ENCODE results near the gene EIF2B2.
"Not testable (repeated sequence)": the region's sequence is repeated elsewhere in the genome, so short reads cannot be mapped to it uniquely, and the experiment has no call there.

EIF2B2 gene

DNA sequence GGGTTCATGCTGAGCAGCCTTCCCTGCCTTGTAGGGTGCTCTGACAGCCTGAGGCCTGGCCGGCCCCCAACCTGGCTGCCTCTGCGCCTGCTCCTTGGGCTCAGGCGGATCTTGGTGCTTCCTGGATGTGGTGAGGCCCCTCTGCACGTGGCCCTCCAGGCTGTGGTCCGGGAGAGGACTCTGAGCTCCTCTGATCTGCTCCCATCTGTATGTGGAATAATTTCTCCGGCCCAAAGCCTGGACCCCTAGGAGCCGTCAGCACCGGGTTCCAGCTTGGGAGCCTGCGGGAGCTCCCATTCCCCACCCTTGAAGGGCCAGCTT, 21.3 kb upstream of the EIF2B2 start:
- H3K27me3 ChIP-seq (ENCODE audit: insufficient read depth, low read length): no peaks in the 10 kb centered on the region
- no peak overlapping the region for H3K9ac ChIP-seq (ENCODE audit: low read depth, low read length)
- WGBS: 91% methylated on average over 9 of the region's 9 CpGs

DNA sequence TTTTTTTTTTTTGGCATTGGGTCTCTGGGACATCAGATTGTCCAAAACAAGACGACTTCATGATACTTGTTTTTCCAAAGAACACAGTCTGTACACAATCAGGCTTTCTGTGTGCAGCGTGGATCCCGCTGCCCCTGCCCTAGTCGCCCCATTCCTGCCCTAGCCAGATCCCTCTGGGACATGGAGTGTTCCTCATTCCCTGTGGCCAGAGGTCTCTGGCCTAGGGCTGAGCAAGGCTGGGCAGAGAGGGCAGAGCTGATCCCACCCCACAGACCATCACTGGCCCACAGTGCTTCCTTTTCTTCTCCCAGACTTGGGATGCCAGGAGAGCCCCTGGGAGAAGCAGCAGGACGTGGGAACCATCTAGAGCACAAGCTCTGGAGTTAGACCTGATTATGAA, 20.9 kb upstream of the EIF2B2 start:
- no peak overlapping the region for H3K27ac ChIP-seq (ENCODE audit: low read depth, low read length)
- 93% methylated on average over 5 of the region's 5 CpGs for WGBS
- H3K9me3 ChIP-seq (ENCODE audit: insufficient read depth, low read depth, low read length): no peaks in the 10 kb centered on the region
- no peaks in the 10 kb centered on the region for H3K27me3 ChIP-seq (ENCODE audit: insufficient read depth, low read length)
- H3K4me1 ChIP-seq (ENCODE audit: insufficient read depth, low read length): peaks cover 32% of the 10 kb centered on the region
- no peak overlapping the region for H3K4me3 ChIP-seq (ENCODE audit: low read length)
- H3K36me3 ChIP-seq (ENCODE audit: insufficient read depth, low read length): no peaks in the 10 kb centered on the region
- H3K9ac ChIP-seq (ENCODE audit: low read depth, low read length): no peak overlapping the region

More for the DNA sequence above, 21.3 kb upstream of the EIF2B2 start:
- Histone ChIP-seq H3K9me3 (ENCODE audit: insufficient read depth, low read depth, low read length) (no peaks in the 10 kb centered on the region), H3K4me1 (ENCODE audit: insufficient read depth, low read length) (peaks cover 32% of the 10 kb centered on the region), H3K36me3 (ENCODE audit: insufficient read depth, low read length) (no peaks in the 10 kb centered on the region), H3K4me3 (ENCODE audit: low read length) (no peak overlapping the region), H3K27ac (ENCODE audit: low read depth, low read length) (no peak overlapping the region)

DNA sequence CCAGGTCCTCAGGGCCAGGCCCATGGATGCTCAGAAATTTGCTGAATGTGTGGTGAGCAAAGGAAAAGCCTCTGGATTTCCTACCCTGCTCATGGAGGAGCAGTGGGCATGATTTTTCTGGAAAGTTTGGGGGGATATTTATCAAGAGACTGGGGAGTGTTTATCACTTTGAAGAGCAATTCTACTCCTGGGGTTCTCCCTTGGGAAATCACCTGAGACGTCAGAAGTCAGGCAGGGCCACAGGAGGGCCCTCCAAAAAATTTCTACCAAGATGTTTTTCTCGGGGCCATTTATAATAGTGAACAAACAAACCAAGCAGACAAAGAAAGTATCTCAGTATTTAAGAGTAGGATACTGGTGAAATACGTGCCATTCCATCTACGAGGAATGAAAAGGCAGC, 20.1 kb upstream of the EIF2B2 start:
- H3K9ac ChIP-seq (ENCODE audit: low read depth, low read length): no peak overlapping the region
- no peaks in the 10 kb centered on the region for H3K9me3 ChIP-seq (ENCODE audit: insufficient read depth, low read depth, low read length)
- 91% methylated on average over 3 of the region's 4 CpGs for WGBS
- H3K27ac ChIP-seq (ENCODE audit: low read depth, low read length): no peak overlapping the region
- no peaks in the 10 kb centered on the region for H3K27me3 ChIP-seq (ENCODE audit: insufficient read depth, low read length)
- peaks cover 32% of the 10 kb centered on the region for H3K4me1 ChIP-seq (ENCODE audit: insufficient read depth, low read length)
- no peaks in the 10 kb centered on the region for H3K36me3 ChIP-seq (ENCODE audit: insufficient read depth, low read length)
- H3K4me3 ChIP-seq (ENCODE audit: low read length): no peak overlapping the region

- no peaks in the 10 kb centered on the region for H3K9me3 ChIP-seq (ENCODE audit: insufficient read depth, low read depth, low read length)
- no peaks in the 10 kb centered on the region for H3K36me3 ChIP-seq (ENCODE audit: insufficient read depth, low read length)
- 99% methylated on average over 1 of the region's 1 CpG for WGBS
- no peak overlapping the region for H3K27ac ChIP-seq (ENCODE audit: low read depth, low read length)
- H3K4me3 ChIP-seq (ENCODE audit: low read length): no peak overlapping the region
- H3K4me1 ChIP-seq (ENCODE audit: insufficient read depth, low read length): peaks cover 31% of the 10 kb centered on the region
- no peak overlapping the region for H3K9ac ChIP-seq (ENCODE audit: low read depth, low read length)
- no peaks in the 10 kb centered on the region for H3K27me3 ChIP-seq (ENCODE audit: insufficient read depth, low read length)
Observed at GRCh38 chr14:74983343-74983742, 19.4 kb upstream of the EIF2B2 start.

DNA sequence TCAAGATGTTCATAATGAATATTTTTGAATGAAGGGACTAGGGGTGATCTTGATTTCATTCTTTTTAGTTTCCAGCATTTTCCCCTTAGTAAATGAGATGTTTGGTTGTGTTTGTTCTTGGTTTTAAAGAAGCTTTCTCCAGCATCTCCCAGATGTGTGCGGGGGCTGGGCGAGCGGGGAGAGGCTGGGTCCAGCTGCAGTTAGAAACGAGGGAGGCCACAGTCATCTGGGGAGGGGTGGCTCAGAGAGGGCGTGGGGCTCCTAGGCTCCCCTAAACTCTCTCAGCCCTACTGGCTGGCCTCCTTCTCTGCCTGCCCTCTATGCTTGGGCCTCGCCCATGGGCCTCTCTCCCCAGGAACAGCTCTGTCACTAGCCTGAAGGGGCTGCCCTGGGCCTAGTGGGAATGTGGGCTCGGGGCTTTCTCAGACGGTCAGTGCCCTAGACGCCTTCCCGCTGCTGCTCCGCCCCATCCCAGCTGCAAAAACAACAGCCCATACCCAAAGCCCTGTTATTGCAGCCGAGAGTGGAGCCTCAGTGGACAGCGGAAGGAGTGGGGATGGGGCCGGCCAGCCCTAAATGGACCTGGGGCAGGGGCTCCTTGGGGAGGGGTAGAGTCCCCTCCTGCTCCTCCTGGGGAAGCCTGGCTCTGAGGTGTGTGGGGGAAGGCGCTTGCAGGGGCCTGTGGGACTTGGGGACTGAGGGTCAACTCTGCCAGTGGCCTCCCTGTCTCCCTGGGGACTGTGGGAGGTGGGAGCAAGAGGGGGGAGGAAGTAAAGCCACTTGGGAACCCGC, 18.3 kb upstream of the EIF2B2 start:
- Histone ChIP-seq H3K9me3 (ENCODE audit: insufficient read depth, low read depth, low read length) (no peaks in the 10 kb centered on the region), H3K4me3 (ENCODE audit: low read length) (no peak overlapping the region), H3K9ac (ENCODE audit: low read depth, low read length) (no peak overlapping the region), H3K4me1 (ENCODE audit: insufficient read depth, low read length) (peaks cover 21% of the 10 kb centered on the region), H3K27me3 (ENCODE audit: insufficient read depth, low read length) (no peaks in the 10 kb centered on the region), H3K27ac (ENCODE audit: low read depth, low read length) (no peak overlapping the region), H3K36me3 (ENCODE audit: insufficient read depth, low read length) (no peaks in the 10 kb centered on the region)
- 82% methylated on average over 16 of the region's 16 CpGs for WGBS

DNA sequence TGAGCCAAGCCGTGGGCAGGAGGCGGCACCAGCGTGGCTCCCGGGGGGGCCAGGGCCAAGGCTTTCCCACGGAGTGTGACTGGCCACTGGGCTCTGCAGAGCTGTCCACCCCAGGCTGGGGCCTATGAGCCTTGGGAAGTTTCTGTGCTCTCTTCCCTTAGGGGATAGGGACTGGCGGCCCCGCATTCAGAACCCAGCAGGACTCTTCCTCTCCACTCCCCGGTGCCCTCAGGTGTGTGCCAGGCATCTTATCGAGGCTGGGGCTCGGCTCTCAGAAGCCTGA, 17.8 kb upstream of the EIF2B2 start:
- Histone ChIP-seq H3K36me3 (ENCODE audit: insufficient read depth, low read length) (no peaks in the 10 kb centered on the region), H3K9ac (ENCODE audit: low read depth, low read length) (no peak overlapping the region), H3K27ac (ENCODE audit: low read depth, low read length) (no peak overlapping the region), H3K4me1 (ENCODE audit: insufficient read depth, low read length) (peaks cover 16% of the 10 kb centered on the region), H3K4me3 (ENCODE audit: low read length) (no peak overlapping the region), H3K9me3 (ENCODE audit: insufficient read depth, low read depth, low read length) (no peaks in the 10 kb centered on the region), H3K27me3 (ENCODE audit: insufficient read depth, low read length) (no peaks in the 10 kb centered on the region)
- WGBS: 80% methylated on average over 10 of the region's 10 CpGs

GRCh38 chr14:74985806-74986205, 16.9 kb upstream of the EIF2B2 start:
- WGBS: 92% methylated on average over 6 of the region's 6 CpGs
- Histone ChIP-seq H3K36me3 (ENCODE audit: insufficient read depth, low read length) (no peaks in the 10 kb centered on the region), H3K27me3 (ENCODE audit: insufficient read depth, low read length) (no peaks in the 10 kb centered on the region)

GRCh38 chr14:74988131-74988530, 14.6 kb upstream of the EIF2B2 start:
- no peak overlapping the region for H3K9ac ChIP-seq (ENCODE audit: low read depth, low read length)
- peaks cover 4% of the 10 kb centered on the region; the same call in 1 of the 2 replicates for H3K4me1 ChIP-seq (ENCODE audit: insufficient read depth, low read length)
- no peak overlapping the region for H3K4me3 ChIP-seq (ENCODE audit: low read length)
- no peaks in the 10 kb centered on the region for H3K36me3 ChIP-seq (ENCODE audit: insufficient read depth, low read length)
- H3K9me3 ChIP-seq (ENCODE audit: insufficient read depth, low read depth, low read length): no peaks in the 10 kb centered on the region
- 87% methylated on average over 4 of the region's 4 CpGs for WGBS
- H3K27me3 ChIP-seq (ENCODE audit: insufficient read depth, low read length): no peaks in the 10 kb centered on the region
- no peak overlapping the region for H3K27ac ChIP-seq (ENCODE audit: low read depth, low read length)

More at GRCh38 chr14:74985806-74986205, 16.9 kb upstream of the EIF2B2 start:
- Histone ChIP-seq H3K9ac (ENCODE audit: low read depth, low read length) (no peak overlapping the region), H3K4me3 (ENCODE audit: low read length) (no peak overlapping the region), H3K9me3 (ENCODE audit: insufficient read depth, low read depth, low read length) (no peaks in the 10 kb centered on the region), H3K27ac (ENCODE audit: low read depth, low read length) (no peak overlapping the region), H3K4me1 (ENCODE audit: insufficient read depth, low read length) (peaks cover 9% of the 10 kb centered on the region)

DNA sequence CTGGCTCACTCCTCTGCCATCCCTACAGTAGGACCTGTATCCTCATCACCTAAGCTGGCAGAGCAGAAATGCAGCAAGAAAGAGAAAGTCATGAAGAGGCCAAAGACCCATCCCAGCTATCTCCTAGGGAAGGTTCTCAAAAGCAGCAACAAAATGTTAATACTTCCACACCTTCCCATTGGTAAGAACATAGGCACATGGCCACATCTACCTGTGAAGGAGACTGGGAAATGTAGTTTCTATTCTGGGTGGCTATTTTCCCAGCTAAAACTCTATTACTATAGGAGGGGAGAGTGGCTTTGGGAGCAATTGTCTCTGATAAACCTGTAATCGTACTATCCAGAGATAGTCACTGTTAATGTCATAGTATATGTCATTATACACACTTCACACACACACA, 13.7 kb upstream of the EIF2B2 start:
- WGBS: no CpG with 5 or more reads among the region's 1 CpG
- Histone ChIP-seq H3K36me3 (ENCODE audit: insufficient read depth, low read length) (no peaks in the 10 kb centered on the region), H3K27me3 (ENCODE audit: insufficient read depth, low read length) (no peaks in the 10 kb centered on the region), H3K4me1 (ENCODE audit: insufficient read depth, low read length) (peaks cover 4% of the 10 kb centered on the region; the same call in 1 of the 2 replicates), H3K9ac (ENCODE audit: low read depth, low read length) (no peak overlapping the region), H3K9me3 (ENCODE audit: insufficient read depth, low read depth, low read length) (no peaks in the 10 kb centered on the region), H3K27ac (ENCODE audit: low read depth, low read length) (no peak overlapping the region), H3K4me3 (ENCODE audit: low read length) (no peak overlapping the region)

DNA sequence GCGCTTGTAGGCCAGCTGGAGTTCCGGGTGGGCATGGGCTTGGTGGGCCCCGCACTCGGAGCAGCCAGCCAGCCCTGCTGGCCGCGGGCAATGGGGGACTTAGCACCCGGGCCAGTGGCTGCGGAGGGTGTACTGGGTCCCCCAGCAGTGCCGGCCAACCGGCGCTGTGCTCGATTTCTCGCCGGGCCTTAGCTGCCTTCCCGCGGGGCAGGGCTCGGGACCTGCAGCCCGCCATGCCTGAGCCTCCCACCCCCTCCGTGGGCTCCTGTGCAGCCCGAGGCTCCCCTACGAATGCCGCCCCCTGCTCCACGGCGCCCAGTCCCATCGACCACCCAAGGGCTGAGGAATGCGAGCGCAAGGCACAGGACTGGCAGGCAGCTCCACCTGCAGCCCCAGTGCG, 8.5 kb upstream of the EIF2B2 start:
- H3K27ac ChIP-seq (ENCODE audit: low read depth, low read length); H3K4me1 ChIP-seq (ENCODE audit: insufficient read depth, low read length); H3K9me3 ChIP-seq (ENCODE audit: insufficient read depth, low read depth, low read length); H3K4me3 ChIP-seq (ENCODE audit: low read length); H3K27me3 ChIP-seq (ENCODE audit: insufficient read depth, low read length); H3K36me3 ChIP-seq (ENCODE audit: insufficient read depth, low read length); H3K9ac ChIP-seq (ENCODE audit: low read depth, low read length): not testable (repeated sequence)
- WGBS: 93% methylated on average over 27 of the region's 28 CpGs

DNA sequence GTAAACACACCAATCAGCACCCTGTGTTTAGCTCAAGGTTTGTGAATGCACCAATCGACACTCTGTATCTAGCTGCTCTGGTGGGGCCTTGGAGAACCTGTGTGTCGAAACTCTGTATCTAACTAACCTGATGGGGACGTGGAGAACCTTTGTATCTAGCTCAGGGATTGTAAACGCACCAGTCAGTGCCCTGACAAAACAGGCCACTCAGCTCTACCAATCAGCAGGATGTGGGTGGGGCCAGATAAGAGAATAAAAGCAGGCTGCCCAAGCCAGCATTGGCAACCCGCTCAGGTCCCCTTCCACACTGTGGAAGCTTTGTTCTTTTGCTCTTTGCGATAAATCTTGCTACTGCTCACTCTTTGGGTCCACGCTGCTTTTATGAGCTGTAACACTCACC, 6.9 kb upstream of the EIF2B2 start:
- WGBS: 90% methylated on average over 5 of the region's 7 CpGs
- H3K9me3 ChIP-seq (ENCODE audit: insufficient read depth, low read depth, low read length); H3K27me3 ChIP-seq (ENCODE audit: insufficient read depth, low read length); H3K9ac ChIP-seq (ENCODE audit: low read depth, low read length); H3K36me3 ChIP-seq (ENCODE audit: insufficient read depth, low read length); H3K4me3 ChIP-seq (ENCODE audit: low read length); H3K4me1 ChIP-seq (ENCODE audit: insufficient read depth, low read length); H3K27ac ChIP-seq (ENCODE audit: low read depth, low read length): not testable (repeated sequence)

DNA sequence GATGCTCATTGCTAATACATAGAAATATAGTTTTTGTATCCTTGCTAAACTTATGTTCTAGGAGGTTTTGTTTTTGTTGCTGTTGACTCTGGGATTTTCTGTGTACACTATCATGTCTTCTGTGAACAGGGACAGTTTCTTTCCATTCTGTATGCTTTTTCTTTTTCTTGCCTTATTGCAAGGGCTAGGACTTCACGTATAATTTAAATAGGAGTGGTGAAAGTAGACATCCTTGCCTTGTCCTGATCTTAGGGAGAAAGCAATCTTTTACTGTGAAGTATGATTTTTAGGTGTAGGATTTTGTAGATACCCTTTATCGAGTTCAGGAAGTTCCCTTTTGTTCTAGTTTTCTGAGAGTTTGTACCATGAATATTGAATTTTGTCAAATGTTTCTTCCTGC, 1.5 kb upstream of the EIF2B2 start:
- H3K9me3 ChIP-seq (ENCODE audit: insufficient read depth, low read depth, low read length): no peaks in the 10 kb centered on the region
- no peak overlapping the region for H3K9ac ChIP-seq (ENCODE audit: low read depth, low read length)
- H3K27me3 ChIP-seq (ENCODE audit: insufficient read depth, low read length): no peaks in the 10 kb centered on the region
- H3K4me3 ChIP-seq (ENCODE audit: low read length): no peak overlapping the region
- H3K27ac ChIP-seq (ENCODE audit: low read depth, low read length): no peak overlapping the region
- peaks cover 6% of the 10 kb centered on the region; the same call in 1 of the 2 replicates for H3K4me1 ChIP-seq (ENCODE audit: insufficient read depth, low read length)
- 96% methylated on average over 2 of the region's 2 CpGs for WGBS
- H3K36me3 ChIP-seq (ENCODE audit: insufficient read depth, low read length): peaks cover 21% of the 10 kb centered on the region

All from HUES64 (cell line).